ENCODE data around the gene NEK10.

GRCh38 chr3:27392950-27393679 lies 23.9 kb upstream of the NEK10 start:
- TF ChIP-seq CTCF (IDR thresholded peaks at IDR 0.05) (no peak), POLR2A (IDR thresholded peaks at IDR 0.05) (no peak)

All from thyroid gland (tissue), 4 donors.